Thyroid gland (tissue), 4 donors: ENCODE measurements around the gene SLX9. TPM values are rescaled to one million over a fixed set of nuclear protein-coding genes. Genes with fewer than 3 reads are reported as not detected.
"Not testable (repeated sequence)": the region's sequence is repeated elsewhere in the genome, so short reads cannot be mapped to it uniquely, and the experiment has no call there.

Experiments used
- DNase-seq, 2 donors: peaks; one replicate each; pipeline ENCODE4 v3.0.0-alpha.2; 2019
- H3K27ac ChIP-seq, 3 donors: fragments of 200-600 bp; sonication (generic); 1 replicate in 2 of 3; 2 replicates in 1 of 3; pipeline ENCODE4 v1.5.1; 2016 to 2019; ENCODE audit warnings: mild to moderate bottlenecking in 1 of 3, moderate library complexity in 1 of 3
- H3K27me3 ChIP-seq: fragments of 200-600 bp; sonication (generic); one replicate; pipeline ENCODE4 v1.5.1; 2019
- H3K36me3 ChIP-seq, 2 donors: fragments of 200-600 bp; sonication (generic); one replicate each; pipeline ENCODE4 v1.5.1; 2016 to 2019
- H3K4me1 ChIP-seq, 2 donors: fragments of 200-600 bp; sonication (generic); one replicate each; pipeline ENCODE4 v1.5.1; 2017 to 2019
- H3K4me3 ChIP-seq, 3 donors: fragments of 200-600 bp; sonication (generic); replicated peaks in 1 of 3; 1 replicate in 2 of 3; 2 replicates in 1 of 3; pipeline ENCODE4 v1.5.1; 2016; ENCODE audit warnings: mild to moderate bottlenecking in 1 of 3
- H3K9me3 ChIP-seq: fragments of 200-600 bp; sonication (generic); one replicate; pipeline ENCODE4 v1.5.1; 2017
- CTCF ChIP-seq, 6 experiments: fragments of 200-600 bp in 3 of 6; fragments of 450-650 bp in 3 of 6; sonication (generic) in 3 of 6; IDR thresholded peaks; one replicate each; pipeline ENCODE4 v1.5.1; 2016 to 2019; ENCODE audit warnings: antibody characterized with exemption in 6 of 6, mild to moderate bottlenecking in 2 of 6, inconsistent platforms in 1 of 6, moderate library complexity in 1 of 6
- POLR2A ChIP-seq, 2 donors: fragments of 450-650 bp; IDR thresholded peaks; one replicate each; pipeline ENCODE4 v1.6.1; 2017; ENCODE audit warnings: antibody characterized with exemption in 2 of 2, mild to moderate bottlenecking in 2 of 2, moderate library complexity in 1 of 2
- WGBS, 2 donors: methylation state at CpG; one replicate each; pipeline ENCODE4 v1.1.5; 2017; 5-methylcytosine and 5-hydroxymethylcytosine counted together
- intact Hi-C: fragments of 100-400 bp; cut with DNase I; formaldehyde crosslinking; loops from one replicate; pipeline ENCODE4 v1.15.1; 2023
- total RNA-seq, 4 donors: library from RNA; depleted of rRNA; stranded (reverse); fragments of >200 nt; gene quantifications; one replicate each; pipeline ENCODE4 v1.2.3, GENCODE V29; 2016

Gene SLX9
- total RNA-seq, 4 donors from 2014 or later, result 4.8 to 19.1 (median 11.2) TPM

GRCh38 chr21:44926331-44927101 is 13.3 kb upstream of the SLX9 start:
- H3K27me3 ChIP-seq, result peaks cover 1% of the 10 kb centered on the region
- H3K4me1 ChIP-seq, result peaks cover 2 to 24% of the 10 kb centered on the region in 2 donors

GRCh38 chr21:44927259-44927586 is 12.6 kb upstream of the SLX9 start:
- Histone ChIP-seq H3K4me3 (no peak overlapping the region), H3K27me3 (peaks cover 8% of the 10 kb centered on the region), H3K4me1 (peaks cover 5 to 31% of the 10 kb centered on the region in 2 donors), H3K9me3 (no peaks in the 10 kb centered on the region), H3K36me3 (no peaks in the 10 kb centered on the region), H3K27ac (no peak overlapping the region)
- intact Hi-C loops, result no loop called here
- TF ChIP-seq POLR2A (IDR thresholded peaks at IDR 0.05) (no peak), CTCF (IDR thresholded peaks at IDR 0.05) (no peak)
- no peak for DNase-seq
- WGBS, 2 donors, result 17 to 27% methylated on average over 4 of the region's 4 CpGs

More at GRCh38 chr21:44926331-44927101, 13.3 kb upstream of the SLX9 start:
- H3K27ac ChIP-seq, result no peak overlapping the region
- TF ChIP-seq POLR2A (IDR thresholded peaks at IDR 0.05) (no peak), CTCF (IDR thresholded peaks at IDR 0.05) (no peak)
- H3K9me3 ChIP-seq, result no peaks in the 10 kb centered on the region
- no peaks in the 10 kb centered on the region for H3K36me3 ChIP-seq
- DNase-seq, result no peak
- WGBS, 2 donors, result 59 to 81% methylated on average over 24 of the region's 24 CpGs
- H3K4me3 ChIP-seq, result no peak overlapping the region
- intact Hi-C loops, result no loop called here

GRCh38 chr21:44927587-44928461 is 12.0 kb upstream of the SLX9 start:
- 9 to 24% methylated on average over 11 to 18 of the region's 19 CpGs for WGBS, 2 donors
- peak in 1 of 2 donors; percentile 27 for DNase-seq
- Histone ChIP-seq H3K36me3 (no peaks in the 10 kb centered on the region), H3K4me3 (no peak overlapping the region), H3K4me1 (peaks cover 9 to 37% of the 10 kb centered on the region in 2 donors), H3K27ac (no peak overlapping the region), H3K27me3 (peaks cover 13% of the 10 kb centered on the region), H3K9me3 (no peaks in the 10 kb centered on the region)
- intact Hi-C loops, result no loop called here
- TF ChIP-seq POLR2A (IDR thresholded peaks at IDR 0.05) (no peak), CTCF (IDR thresholded peaks at IDR 0.05) (no peak)

- H3K27ac ChIP-seq, result not testable (repeated sequence)
Measured at GRCh38 chr21:44928500-44929241, 11.2 kb upstream of the SLX9 start.

GRCh38 chr21:44929242-44929798 is 10.5 kb upstream of the SLX9 start:
- TF ChIP-seq CTCF (IDR thresholded peaks at IDR 0.05) (no peak), POLR2A (IDR thresholded peaks at IDR 0.05) (no peak)
- H3K36me3 ChIP-seq, result no peaks in the 10 kb centered on the region
- no peak for DNase-seq
- H3K4me3 ChIP-seq, result no peak overlapping the region
- H3K9me3 ChIP-seq, result no peaks in the 10 kb centered on the region
- H3K4me1 ChIP-seq, result peaks cover 12 to 39% of the 10 kb centered on the region in 2 donors
- H3K27me3 ChIP-seq, result peaks cover 18% of the 10 kb centered on the region
- intact Hi-C loops, result no loop called here
- WGBS, 2 donors, result 72 to 92% methylated on average over 6 of the region's 6 CpGs
- no peak overlapping the region for H3K27ac ChIP-seq

More at GRCh38 chr21:44928500-44929241, 11.2 kb upstream of the SLX9 start:
- H3K9me3 ChIP-seq, intact Hi-C loops, H3K4me3 ChIP-seq, DNase-seq, H3K36me3 ChIP-seq: not testable (repeated sequence)
- 49 to 57% methylated on average over 16 of the region's 16 CpGs for WGBS, 2 donors
- Histone ChIP-seq H3K4me1 (peaks cover 12 to 39% of the 10 kb centered on the region in 2 donors), H3K27me3 (peaks cover 18% of the 10 kb centered on the region)
